ENCODE measurements around the gene ILKAP.

GRCh38 chr2:238237431-238238135, 34.1 kb upstream of the ILKAP start:
- no peak for TF ChIP-seq CTCF (IDR thresholded peaks at IDR 0.05; ENCODE audit: poor library complexity)
- no peak for TF ChIP-seq EZH2 (IDR thresholded peaks at IDR 0.05; ENCODE audit: borderline replicate concordance)
- TF ChIP-seq EZH2phosphoT487 (IDR thresholded peaks at IDR 0.05; ENCODE audit: low read depth, severe bottlenecking, unreplicated experiment), result no peak
